HG03571 (cell line): Measurements from ENCODE around the gene TBC1D12.
"Not testable (repeated sequence)": the region's sequence is repeated elsewhere in the genome, so short reads cannot be mapped to it uniquely, and the experiment has no call there.

Experiments
- ATAC-seq: cut with Tn5 transposase; IDR thresholded peaks from one replicate; pipeline ENCODE4 v1.9.1; 2021; ENCODE audit not compliant: unreplicated experiment

TBC1D12 gene

GRCh38 chr10:94402204-94402842 is at the start of gene TBC1D12:
TBC1D12 (plus strand) TSS chr10:94402541; CDS start chr10:94402614, 73 bp downstream.
- peak; percentile 67 for ATAC-seq

GRCh38 chr10:94353336-94353735 is 49.0 kb upstream of the TBC1D12 start:
- ATAC-seq, result no peak

- ATAC-seq, result no peak
Measured at GRCh38 chr10:94355841-94356240, 46.5 kb upstream of the TBC1D12 start.

- ATAC-seq, result no peak
Measured at GRCh38 chr10:94357193-94357592, 45.1 kb upstream of the TBC1D12 start.

GRCh38 chr10:94358480-94358879 is 43.9 kb upstream of the TBC1D12 start:
- ATAC-seq, result no peak

- ATAC-seq, result no peak
Measured at GRCh38 chr10:94361171-94361794, 41.1 kb upstream of the TBC1D12 start.

- peak; percentile 99 for ATAC-seq
Measured at GRCh38 chr10:94362360-94363250, 39.7 kb upstream of the TBC1D12 start, which contains the start of gene NOC3L. NOC3L (minus strand) TSS chr10:94362939; CDS start chr10:94362838, 101 bp downstream.

- peak; percentile 23 for ATAC-seq
Measured at GRCh38 chr10:94363251-94363565, 39.1 kb upstream of the TBC1D12 start.

- ATAC-seq, result no peak
Measured at GRCh38 chr10:94364482-94364881, 37.9 kb upstream of the TBC1D12 start.

GRCh38 chr10:94366382-94366781 is 36.0 kb upstream of the TBC1D12 start:
- ATAC-seq, result no peak

GRCh38 chr10:94370501-94370900 is 31.8 kb upstream of the TBC1D12 start:
- ATAC-seq, result no peak

- ATAC-seq, result no peak
Measured at GRCh38 chr10:94375374-94375773, 27.0 kb upstream of the TBC1D12 start.

GRCh38 chr10:94376865-94377264 is 25.5 kb upstream of the TBC1D12 start:
- ATAC-seq, result no peak

GRCh38 chr10:94383530-94383929 is 18.8 kb upstream of the TBC1D12 start:
- no peak for ATAC-seq

GRCh38 chr10:94385733-94386132 is 16.6 kb upstream of the TBC1D12 start:
- ATAC-seq, result not testable (repeated sequence)

- ATAC-seq, result not testable (repeated sequence)
Measured at GRCh38 chr10:94392117-94392516, 10.2 kb upstream of the TBC1D12 start.

GRCh38 chr10:94397549-94398370 is 4.6 kb upstream of the TBC1D12 start:
- ATAC-seq, result no peak

GRCh38 chr10:94398762-94399161 is 3.6 kb upstream of the TBC1D12 start:
- no peak for ATAC-seq

- peak; percentile 29 for ATAC-seq
Measured at GRCh38 chr10:94402843-94403379, 570 bp downstream of the TBC1D12 start.

GRCh38 chr10:94403380-94404213 is 1.3 kb downstream of the TBC1D12 start:
- peak; percentile 54 for ATAC-seq
